Stimulated activated CD4-positive, alpha-beta T cell treated with anti-CD3 and anti-CD28 coated beads, Interleukin-1b, Interleukin-23, amount 100 ng/mL, for 48 hours (primary cell): ENCODE data around the gene SLC31A2.
"Not testable (repeated sequence)": the region's sequence is repeated elsewhere in the genome, so short reads cannot be mapped to it uniquely, and the experiment has no call there.

Source experiments
- DNase-seq: peaks from one replicate; pipeline ENCODE4 v3.0.0-alpha.2; 2020

SLC31A2 gene, protein sequence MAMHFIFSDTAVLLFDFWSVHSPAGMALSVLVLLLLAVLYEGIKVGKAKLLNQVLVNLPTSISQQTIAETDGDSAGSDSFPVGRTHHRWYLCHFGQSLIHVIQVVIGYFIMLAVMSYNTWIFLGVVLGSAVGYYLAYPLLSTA

DNA sequence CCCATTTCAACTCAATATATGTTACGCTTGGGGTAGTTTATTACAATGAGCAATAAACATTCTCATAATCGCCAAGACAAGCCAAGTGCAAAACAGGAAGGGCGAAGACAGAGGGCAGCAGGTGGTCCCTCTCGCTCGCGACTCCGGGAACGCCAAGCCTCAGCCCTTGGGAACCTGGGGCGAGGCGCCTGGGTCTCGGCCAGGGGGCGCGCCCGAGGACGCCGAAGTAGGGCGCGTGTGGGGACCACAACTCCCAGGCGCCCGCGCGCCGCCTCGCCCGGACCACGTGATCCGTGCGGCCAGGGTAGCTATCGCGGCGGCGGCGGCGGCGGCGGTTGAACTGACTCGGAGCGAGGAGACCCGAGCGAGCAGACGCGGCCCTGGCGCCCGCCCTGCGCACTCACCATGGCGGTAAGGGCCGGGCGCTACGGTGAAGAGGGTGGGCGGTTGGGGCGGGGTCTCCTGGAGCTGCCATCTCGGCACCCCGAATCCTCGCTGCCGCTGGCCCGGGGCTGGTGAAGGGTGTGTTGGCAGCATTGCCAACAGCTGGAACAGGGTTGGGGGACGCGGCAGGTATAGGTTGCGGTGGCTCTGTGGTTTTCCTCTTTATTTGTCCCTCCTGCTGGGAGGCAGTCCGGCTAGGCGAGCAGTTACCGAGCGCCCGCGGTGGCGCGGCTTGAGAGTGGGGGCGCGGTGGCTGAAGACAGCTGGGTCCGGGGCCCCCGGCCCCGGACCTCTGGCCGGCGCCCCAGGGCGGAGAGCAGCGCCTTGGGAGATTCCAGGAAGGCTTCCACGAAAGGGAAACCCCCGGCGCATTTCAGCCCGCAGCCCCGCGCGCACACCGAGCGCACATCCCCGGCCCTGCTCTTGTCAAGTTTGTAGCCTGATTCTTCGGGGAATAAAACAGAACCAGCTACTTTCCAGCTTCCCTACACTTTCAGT lies at the start of gene SLC31A2:
Gene SLC31A2, plus strand, starts transcription at position 338 of the 942 bp plus-strand sequence. Its CDS starts 68 bp downstream, at position 406.
- DNase-seq: peak; percentile 89

DNA sequence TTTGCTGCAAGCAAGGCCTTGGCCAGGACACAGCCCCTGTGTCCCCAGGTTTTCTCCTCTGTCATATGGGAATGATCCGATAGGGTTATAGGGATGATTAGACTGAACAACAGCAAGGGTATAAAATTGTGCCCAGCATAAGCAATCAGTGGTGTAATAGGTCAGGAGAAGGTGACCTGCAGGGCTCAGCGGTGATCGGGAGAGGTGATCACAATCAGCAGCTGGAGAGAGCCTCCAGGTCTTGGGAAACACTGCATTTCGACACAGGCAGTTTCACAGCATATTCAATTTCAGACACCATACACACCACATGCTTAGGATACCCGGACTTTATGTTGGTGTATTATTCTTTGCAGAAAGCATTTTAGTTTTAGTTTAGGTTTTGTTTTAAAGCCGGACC lies 45.5 kb upstream of the SLC31A2 start:
- not testable (repeated sequence) for DNase-seq

DNA sequence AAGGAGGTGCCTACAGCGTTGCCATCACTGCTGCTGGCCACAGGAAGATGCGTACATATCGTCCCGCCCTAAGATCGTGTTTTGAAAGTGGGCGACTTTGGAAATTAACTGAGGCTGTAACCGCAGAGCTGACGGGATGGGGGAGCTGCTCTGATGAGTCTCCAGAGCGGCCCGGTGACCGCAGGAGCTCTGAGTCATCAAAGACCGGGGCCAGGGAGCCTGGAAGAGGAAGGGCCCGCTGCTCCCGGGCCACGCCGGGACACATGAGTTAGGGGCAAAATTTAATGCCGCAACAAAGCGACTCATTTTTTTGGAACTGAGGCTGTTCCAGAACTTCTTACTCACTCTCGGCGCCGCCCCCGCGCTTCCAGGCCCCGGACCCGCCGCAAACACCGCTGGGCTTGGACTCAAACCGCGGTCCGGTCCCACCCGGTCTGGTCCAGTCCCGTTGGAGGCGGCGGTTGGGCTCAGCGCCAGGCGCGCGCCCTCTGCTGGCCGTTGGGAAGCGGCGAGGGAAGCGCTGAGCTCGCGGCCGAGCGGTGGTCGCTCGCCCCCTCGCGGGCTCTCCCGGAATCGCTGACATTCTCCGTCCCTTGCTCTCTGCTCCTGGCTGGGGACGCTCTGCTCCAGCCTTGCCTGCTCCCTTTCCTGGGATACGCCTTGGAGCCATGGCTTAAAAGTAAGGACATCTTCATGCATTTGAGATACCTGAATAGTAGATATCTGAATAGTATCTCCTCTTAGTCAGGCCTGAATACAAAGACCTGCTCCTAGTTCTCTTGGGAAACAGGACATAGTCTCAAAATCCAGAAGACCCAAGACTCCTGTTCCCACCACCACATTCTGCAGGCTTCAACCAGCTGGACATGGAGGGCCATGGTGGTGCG lies 39.5 kb upstream of the SLC31A2 start:
- DNase-seq: not testable (repeated sequence)

DNA sequence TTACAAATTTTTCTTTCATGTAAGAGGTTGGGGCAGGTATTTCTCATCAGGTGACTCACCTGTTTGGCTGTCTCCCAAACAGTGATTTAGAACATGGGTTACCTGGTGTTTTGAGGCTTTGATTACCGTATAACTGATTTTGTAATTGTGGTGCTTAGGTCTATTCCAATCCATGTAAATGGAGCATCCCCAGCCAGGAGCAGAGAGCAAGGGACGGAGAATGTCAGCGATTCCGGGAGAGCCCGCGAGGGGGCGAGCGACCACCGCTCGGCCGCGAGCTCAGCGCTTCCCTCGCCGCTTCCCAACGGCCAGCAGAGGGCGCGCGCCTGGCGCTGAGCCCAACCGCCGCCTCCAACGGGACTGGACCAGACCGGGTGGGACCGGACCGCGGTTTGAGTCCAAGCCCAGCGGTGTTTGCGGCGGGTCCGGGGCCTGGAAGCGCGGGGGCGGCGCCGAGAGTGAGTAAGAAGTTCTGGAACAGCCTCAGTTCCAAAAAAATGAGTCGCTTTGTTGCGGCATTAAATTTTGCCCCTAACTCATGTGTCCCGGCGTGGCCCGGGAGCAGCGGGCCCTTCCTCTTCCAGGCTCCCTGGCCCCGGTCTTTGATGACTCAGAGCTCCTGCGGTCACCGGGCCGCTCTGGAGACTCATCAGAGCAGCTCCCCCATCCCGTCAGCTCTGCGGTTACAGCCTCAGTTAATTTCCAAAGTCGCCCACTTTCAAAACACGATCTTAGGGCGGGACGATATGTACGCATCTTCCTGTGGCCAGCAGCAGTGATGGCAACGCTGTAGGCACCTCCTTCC lies 37.9 kb upstream of the SLC31A2 start:
- DNase-seq: not testable (repeated sequence)

DNA sequence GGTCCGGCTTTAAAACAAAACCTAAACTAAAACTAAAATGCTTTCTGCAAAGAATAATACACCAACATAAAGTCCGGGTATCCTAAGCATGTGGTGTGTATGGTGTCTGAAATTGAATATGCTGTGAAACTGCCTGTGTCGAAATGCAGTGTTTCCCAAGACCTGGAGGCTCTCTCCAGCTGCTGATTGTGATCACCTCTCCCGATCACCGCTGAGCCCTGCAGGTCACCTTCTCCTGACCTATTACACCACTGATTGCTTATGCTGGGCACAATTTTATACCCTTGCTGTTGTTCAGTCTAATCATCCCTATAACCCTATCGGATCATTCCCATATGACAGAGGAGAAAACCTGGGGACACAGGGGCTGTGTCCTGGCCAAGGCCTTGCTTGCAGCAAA lies 32.0 kb upstream of the SLC31A2 start:
- not testable (repeated sequence) for DNase-seq

DNA sequence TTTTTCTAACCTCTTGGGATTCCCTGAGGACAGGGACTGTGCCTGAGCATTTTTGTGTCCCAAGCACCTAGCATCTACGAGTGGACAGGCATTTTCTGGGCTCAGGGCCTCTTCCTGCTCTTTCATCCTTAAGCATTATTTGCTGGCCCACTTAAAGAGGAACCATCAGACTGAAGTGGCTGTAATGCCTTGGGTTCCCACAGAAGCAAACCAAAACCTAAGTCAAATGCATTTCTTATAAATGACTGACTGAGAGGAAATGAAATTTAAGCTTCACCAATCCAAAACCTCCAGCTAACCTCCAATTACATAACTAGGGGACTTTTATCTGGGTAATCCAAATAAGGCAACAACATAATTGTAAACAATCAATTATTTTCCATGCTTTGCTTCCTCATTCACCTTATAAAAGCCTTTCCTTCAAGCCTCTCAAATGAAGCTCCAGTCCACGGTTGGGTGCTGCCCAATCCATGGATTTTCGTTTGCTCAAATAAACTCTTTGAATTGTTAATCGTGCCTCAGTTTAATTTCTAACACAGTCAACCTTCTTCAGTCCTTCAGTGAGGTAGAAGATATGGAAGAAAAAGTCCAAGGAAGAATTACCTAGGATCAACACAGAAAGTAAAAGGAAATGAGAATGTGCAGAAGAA lies 25.3 kb upstream of the SLC31A2 start:
- DNase-seq: no peak

DNA sequence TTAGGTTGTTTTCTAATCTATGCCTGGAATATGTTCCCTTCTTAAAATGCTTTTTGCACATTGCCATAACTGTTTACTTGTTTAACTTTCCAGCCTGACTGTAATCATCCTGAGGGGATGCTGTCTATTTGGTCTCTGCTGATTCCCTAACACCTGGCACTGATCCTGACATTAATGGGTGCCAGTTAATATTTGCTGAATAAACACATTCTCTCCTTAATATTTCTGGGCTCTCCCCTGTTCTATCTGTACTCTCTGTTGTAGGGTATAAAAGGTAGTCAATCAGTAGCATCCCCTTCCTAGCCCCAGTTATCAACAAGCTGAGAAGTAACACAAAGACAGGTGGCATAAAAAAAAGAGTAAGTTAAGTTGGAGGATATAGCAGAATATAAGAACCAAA lies 21.3 kb upstream of the SLC31A2 start:
- DNase-seq: no peak

DNA sequence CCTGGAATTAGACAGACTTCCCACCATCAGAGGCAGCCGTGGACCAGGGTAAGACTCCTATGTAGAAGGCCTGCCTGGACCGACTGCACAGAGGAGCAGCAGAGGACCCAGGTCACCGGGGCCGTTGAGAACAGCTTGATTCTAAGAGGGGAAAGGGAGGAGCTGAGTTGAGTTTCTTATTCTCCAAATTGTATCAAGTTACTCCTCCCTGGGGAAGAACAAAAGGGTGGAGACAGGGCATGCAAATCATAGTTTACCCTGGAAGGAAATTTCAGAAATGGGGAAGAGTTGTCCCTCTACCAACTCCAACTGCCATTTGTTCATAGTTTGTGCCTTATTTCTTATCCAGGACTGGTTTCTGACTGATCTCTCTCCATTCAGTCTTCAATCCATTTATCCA lies 20.9 kb upstream of the SLC31A2 start:
- no peak for DNase-seq

DNA sequence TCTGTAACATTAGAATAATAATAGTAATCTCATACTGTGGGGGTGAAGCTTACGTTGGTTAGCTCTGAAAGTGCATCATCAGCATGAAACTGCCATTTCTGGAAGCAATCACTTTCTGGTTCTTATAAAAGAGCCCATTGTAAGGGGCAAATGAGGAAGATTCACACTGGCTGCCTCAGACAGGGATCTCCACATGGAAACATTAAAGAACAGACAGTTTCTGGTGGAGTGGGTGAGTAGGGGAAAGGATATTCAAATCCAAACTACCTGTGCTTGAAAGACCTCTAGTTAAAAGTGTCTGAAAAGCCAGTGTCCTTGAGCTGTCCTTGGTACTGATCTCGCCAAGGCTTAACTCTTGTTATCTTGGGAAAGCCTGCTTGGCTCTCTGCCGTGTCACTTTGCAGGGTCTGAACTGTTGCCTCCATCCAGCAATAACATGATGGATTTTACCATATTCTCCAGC lies 19.1 kb upstream of the SLC31A2 start:
- no peak for DNase-seq

DNA sequence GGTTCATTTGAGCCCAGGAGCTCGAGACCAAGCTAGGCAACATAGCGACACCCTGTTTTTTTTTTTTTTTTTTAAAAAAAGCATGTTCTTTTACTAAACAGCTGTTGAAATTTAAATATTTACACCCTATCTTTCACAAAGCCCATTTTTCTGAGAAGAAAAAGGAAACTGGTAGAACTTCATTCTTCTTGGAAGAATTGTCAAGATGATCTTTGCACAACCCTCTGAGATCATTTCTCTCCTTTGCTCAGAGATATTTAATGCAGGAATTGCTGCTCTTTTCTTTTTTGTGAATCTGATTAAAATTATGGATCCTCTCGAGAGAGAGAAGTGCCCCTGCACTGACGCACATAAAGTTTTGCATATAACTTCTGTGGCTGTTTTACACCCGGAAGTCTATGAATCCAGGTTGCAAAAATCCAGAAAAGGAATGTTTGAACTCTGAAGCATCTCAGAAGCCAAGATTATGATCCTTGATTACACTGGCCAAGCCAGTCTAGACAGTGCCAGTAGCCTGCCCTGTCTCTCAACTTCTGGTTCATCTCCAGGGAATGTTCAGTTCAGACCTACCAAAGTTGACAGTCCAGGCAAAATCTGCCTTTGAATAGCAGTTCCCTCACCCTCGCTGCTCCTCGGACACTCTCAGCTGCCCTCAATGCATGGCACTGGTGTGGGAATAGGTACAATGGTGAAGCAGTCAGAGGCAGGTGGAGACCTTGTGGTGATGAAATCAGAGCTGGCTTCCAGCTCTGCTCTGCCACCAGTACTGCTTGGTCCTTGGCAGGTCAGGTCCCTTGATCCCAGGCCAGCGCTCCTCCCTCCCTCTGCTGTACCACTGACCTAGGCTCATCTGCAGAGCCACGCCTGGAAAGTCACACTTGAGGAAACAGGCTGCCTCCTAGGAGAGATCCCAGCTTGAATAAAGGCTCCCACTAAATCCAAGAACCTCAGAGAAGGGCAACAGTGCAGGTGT lies 13.3 kb upstream of the SLC31A2 start:
- DNase-seq: no peak

DNA sequence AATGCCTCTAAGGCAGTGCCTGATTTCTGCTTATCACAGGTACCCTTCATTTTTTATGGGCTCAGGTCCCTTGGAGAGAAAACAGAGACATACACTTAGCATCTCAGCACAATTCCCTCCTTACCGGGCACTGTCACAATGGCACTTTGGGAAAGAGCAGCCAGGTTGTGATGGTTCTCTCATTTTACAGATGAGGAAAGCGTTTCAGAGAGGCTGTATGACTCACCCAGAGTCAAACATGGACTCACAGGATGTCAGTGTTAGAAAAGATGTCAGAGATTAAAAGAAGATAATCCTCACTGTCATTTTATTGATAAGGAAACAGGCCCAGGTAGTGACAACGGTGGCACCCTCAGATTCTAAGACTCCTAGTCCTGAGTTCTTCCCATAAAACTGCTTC lies 12.0 kb upstream of the SLC31A2 start:
- DNase-seq: no peak

DNA sequence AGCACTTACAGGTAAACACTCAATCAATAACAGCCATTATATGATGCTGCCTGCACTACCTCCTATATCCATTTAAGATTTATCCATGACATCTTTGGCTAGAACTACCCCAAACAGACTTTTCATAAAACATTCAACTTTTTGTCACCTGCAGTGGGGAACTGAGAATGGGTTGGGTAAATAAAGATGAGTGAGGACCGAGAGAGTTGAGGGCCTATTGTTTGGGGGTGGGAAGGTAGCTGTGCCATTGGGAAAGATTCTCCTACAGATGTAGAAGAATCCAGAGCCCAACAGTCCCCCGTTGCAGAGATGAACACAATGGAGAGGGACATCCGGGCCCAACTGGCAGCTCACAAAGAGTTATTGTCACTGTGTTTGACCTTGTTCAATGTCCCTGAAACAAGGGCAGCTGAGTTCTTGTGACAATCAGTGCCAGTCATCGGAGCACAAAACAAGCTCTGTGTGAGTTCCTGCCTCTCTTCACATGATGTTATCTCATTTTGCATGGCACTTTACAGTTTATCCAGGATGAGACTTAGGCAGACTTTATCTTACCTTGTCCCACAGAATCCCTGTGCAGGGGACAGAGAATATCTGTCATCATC lies 11.5 kb upstream of the SLC31A2 start:
- DNase-seq: no peak

DNA sequence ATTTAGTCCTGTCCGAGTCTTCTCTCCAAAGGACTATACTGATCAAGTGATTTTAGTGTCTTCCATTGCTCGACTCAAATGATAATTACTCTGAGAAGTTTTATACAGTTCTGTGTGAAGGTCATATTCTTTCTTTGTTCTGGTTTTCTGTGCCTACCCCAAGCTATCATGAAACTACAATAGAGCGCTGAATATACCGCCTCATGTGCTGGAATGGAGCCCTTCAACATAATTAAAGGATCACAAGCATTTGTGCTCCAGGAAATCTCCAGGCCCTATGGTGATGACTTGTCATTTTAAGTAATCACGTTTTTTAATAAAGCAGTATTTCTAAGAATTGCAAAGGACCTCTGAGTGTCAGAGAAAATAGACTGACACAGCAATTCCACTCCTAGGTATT lies 10.9 kb upstream of the SLC31A2 start:
- no peak for DNase-seq

DNA sequence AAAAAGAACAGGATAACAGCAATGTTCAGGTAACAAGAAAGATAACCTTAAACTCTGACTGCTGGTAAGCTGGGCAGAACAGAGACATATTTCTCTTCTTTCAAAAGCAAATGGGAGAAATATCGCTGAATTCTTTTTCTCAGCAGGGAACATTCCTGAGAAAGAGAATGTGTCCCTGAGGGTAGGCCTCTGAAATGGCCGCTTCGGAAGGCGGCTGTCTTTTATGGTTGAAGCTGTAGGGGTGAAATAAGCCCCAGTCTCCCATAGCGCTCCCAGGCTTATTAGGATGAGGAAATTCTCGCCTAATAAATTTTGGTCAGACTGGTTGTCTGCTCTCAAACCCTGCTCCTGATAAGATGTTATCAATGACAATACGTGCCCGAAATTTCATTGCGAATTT lies 9.9 kb upstream of the SLC31A2 start:
- not testable (repeated sequence) for DNase-seq

DNA sequence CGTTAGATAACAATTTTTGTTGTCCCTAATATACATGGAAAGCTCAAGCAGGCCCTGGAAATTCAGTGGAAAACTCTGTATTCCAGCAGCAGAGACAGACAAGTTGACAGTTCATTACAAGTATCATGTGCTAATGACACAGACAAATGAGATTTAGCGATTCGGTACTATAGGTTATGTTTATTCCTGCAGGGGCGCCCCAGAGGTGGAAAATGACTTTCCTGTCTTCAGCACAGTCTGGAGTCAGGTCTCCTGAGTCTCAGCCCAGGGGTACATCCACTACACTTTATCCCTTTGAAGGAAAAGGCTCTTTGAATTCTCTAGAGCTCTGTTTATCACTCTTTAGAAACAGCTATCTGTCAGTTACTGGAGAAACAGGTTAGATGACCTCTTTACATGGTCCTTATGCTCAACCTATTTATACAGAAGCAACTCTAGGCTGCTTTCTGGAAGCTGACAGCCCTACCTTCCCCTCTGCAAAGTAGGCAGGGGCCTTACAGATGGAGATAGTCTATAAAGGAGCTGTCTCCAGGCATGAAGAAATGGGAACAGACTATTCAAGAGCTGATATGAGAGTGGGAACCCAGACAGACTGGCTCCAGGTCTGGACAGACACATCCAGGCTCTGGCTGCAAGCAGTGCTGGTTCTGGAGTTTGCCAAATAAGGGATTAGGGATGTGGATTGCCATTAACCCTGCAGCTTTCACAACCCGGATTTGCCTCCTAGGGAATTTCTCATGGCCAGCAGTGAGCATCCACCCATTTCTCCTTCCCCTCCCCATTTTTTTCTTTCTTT lies 7.2 kb upstream of the SLC31A2 start:
- DNase-seq: no peak

DNA sequence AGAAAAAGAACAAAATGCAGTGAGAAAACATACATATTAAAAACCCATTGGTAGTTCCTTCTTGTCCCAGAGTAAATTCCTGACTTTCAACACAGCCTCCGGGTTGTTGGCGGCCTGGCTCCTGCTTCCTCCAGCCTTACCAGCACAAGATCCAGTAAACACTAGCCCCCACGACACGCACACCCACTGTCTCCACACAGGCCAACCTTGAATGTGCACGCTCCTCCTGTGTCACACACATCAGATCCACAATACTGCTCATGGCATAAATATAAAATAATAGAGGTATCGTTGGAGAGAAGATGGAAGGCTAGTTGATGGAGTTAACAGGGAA lies 2.5 kb upstream of the SLC31A2 start:
- no peak for DNase-seq

DNA sequence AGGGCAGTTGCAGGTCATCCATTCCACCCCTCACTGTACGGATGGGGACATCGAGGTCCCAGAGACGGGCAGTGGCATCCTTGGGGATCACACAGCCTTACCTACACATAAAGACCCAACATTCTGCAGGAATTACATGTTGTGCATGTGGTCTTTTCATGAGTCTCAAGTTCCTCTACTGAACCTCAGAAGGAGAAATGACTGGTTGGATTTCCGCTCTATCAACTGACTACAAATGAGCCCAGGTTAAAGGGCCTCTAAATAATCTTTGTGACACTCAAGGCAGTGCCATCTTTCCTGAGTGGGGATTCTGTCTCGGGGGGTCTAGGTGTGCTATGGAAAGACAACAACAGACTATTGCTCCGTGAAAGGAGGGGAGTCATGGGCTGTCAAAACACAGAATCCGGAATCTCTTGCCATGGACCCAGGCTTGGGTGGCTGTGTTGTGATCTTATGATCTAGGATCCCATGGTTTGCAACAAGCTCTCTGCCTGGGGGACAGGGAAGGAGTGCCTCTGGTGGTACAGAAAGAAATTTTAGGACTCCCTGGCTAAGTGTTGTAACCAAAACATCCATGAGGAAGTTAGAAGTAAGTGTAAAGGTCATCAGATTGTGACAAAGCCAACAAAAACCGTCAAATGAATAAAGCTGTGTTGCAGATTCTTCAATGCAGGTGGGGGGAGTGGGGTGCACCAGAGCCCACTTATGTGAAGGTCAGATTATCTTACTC lies 1.9 kb upstream of the SLC31A2 start:
- DNase-seq: no peak

DNA sequence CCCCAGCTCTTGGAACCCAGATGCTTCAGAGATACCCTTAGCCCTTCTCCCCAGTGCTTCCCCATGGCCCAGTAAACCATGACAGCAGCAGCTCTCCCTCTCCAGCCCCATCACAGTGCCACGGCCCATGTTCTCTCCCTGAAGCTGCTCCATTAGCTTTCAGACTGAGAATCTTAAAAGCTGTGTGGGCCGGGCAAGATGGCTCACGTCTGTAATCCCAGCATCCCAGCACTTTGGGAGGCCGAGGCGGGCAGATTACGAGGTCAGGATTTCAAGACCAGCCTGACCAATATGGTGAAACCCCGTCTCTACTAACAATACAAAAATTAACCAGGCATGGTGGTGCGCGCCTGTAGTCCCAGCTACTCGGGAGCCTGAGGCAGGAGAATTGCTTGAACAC lies 1.2 kb upstream of the SLC31A2 start:
- not testable (repeated sequence) for DNase-seq
